Spleen (tissue), 11 donors: Measurements from ENCODE around the gene PUS7L. TPM values are rescaled to one million over a fixed set of nuclear protein-coding genes. Genes with fewer than 3 reads are reported as not detected.

Experiments used
- DNase-seq: peaks from one replicate; pipeline ENCODE4 v3.0.0-alpha.2; 2020
- H3K27ac ChIP-seq, 8 donors: fragments of 200-600 bp; sonication (generic) in 7 of 8; 1 replicate in 4 of 8; 2 replicates in 4 of 8; pipeline versions ENCODE4 v1.5.0 to v1.8.0; 2016 to 2021; ENCODE audit warnings: inconsistent platforms in 4 of 8, mild to moderate bottlenecking in 4 of 8, moderate library complexity in 1 of 8
- H3K27me3 ChIP-seq, 7 donors: fragments of 200-600 bp; sonication (generic) in 6 of 7; replicated peaks in 1 of 7; 1 replicate in 4 of 7; 2 replicates in 3 of 7; pipeline versions ENCODE4 v1.5.0 to v1.8.0; 2016 to 2021; ENCODE audit warnings: inconsistent platforms in 3 of 7, mild to moderate bottlenecking in 1 of 7
- H3K36me3 ChIP-seq, 6 donors: fragments of 200-600 bp; sonication (generic) in 5 of 6; 1 replicate in 4 of 6; 2 replicates in 2 of 6; pipeline versions ENCODE4 v1.5.0 to v1.8.0; 2016 to 2021; ENCODE audit warnings: inconsistent platforms in 2 of 6
- H3K4me1 ChIP-seq, 6 donors: fragments of 200-600 bp; sonication (generic) in 5 of 6; 1 replicate in 3 of 6; 2 replicates in 3 of 6; pipeline versions ENCODE4 v1.5.0 to v1.8.0; 2016 to 2021; ENCODE audit warnings: inconsistent platforms in 3 of 6
- H3K4me3 ChIP-seq, 8 donors: fragments of 200-600 bp; sonication (generic) in 7 of 8; 1 replicate in 4 of 8; 2 replicates in 4 of 8; pipeline versions ENCODE4 v1.5.0 to v1.8.0; 2016 to 2021; ENCODE audit warnings: inconsistent platforms in 4 of 8, mild to moderate bottlenecking in 4 of 8, moderate library complexity in 2 of 8
- H3K9me3 ChIP-seq, 8 donors: fragments of 200-600 bp; sonication (generic) in 7 of 8; 1 replicate in 4 of 8; 2 replicates in 4 of 8; pipeline versions ENCODE4 v1.5.0 to v1.8.0; 2016 to 2021; ENCODE audit warnings: inconsistent platforms in 4 of 8
- POLR2A ChIP-seq, 3 donors: fragments of 450-650 bp; IDR thresholded peaks; one replicate each; pipeline ENCODE4 v1.5.1; 2017; ENCODE audit warnings: antibody characterized with exemption in 3 of 3, mild to moderate bottlenecking in 1 of 3
- POLR2AphosphoS5 ChIP-seq, 3 donors: sonication (generic); formaldehyde crosslinking; IDR thresholded peaks; one replicate each; pipeline ENCODE4 v1.5.1; 2017; ENCODE audit warnings: antibody characterized with exemption in 3 of 3
- WGBS, 5 donors: extraction: QIAGEN DNeasy Blood & Tissue Kit in 3 of 5; methylation state at CpG; one replicate each; pipeline versions ENCODE4 v1.1.5 to v1.1.7; 2013 to 2018; 5-methylcytosine and 5-hydroxymethylcytosine counted together
- intact Hi-C: fragments of 100-400 bp; cut with DNase I; formaldehyde crosslinking; loops from one replicate; pipeline ENCODE4 v1.15.0; 2023; ENCODE audit warnings: low total_unique reads
- polyA plus RNA-seq, 3 donors: library from polyadenylated mRNA; stranded (reverse); fragments of 200-250 nt; gene quantifications; one replicate each; pipeline ENCODE4 v1.2.1, GENCODE V29; 2013
- total RNA-seq, 7 donors: library from RNA; depleted of rRNA in 3 of 7; stranded (reverse); fragments of >200 nt in 3 of 7; fragmentation: NEBNext Ultra II Directional in 4 of 7; extraction: Animal tissue kit (Norgen Biotek cat#: 25700) in 4 of 7; gene quantifications; one replicate each; pipeline versions ENCODE4 v1.1.0 to v1.2.1, GENCODE V29; 2016 to 2021
- TF ChIP-seq, protein P1 (sequence below), 11 experiments: fragments of 200-600 bp in 7 of 11; fragments of 450-650 bp in 4 of 11; sonication (generic) in 4 of 11; IDR thresholded peaks in 8 of 11; conservative IDR thresholded peaks in 3 of 11; 1 replicate in 7 of 11; 2 replicates in 4 of 11; pipeline versions ENCODE4 v1.4.0 to v1.8.0; 2016 to 2021; ENCODE audit warnings: antibody characterized with exemption in 11 of 11, inconsistent platforms in 4 of 11, mild to moderate bottlenecking in 1 of 11
- donor health status: healthy with polysubstance abuse.
- donor health status: DM: no; HTN: no; CAD: no; lungs with moderate emphysema.
- donor health status: DM: no; HTN: no; CAD: no.
- donor health status: Bipolar disorder and iron deficiency.
- donor health status: healthy.
- donor health status: DM: no; HTN: no; CAD: no.
- donor health status: DM: yes; HTN: yes; CAD: no.

PUS7L gene
- total and polyA plus RNA-seq, 10 donors, result 1.5 to 18.2 (median 13.8) TPM

- Histone ChIP-seq H3K4me3 (no peak overlapping the region), H3K9me3 (no peaks in the 10 kb centered on the region), H3K27ac (peak overlapping the region in 1 of 8 donors; percentile 0), H3K36me3 (peaks cover 3 to 82% (median 57%) of the 10 kb centered on the region in 6 donors), H3K4me1 (peaks cover 0 to 11% (median 0%) of the 10 kb centered on the region in 6 donors), H3K27me3 (no peaks in the 10 kb centered on the region)
- WGBS, 5 donors, result 78 to 86% (median 81%) methylated on average over 2 of the region's 2 CpGs
- no peak for TF ChIP-seq POLR2AphosphoS5 (IDR thresholded peaks at IDR 0.05)
- TF ChIP-seq, protein P1, sequence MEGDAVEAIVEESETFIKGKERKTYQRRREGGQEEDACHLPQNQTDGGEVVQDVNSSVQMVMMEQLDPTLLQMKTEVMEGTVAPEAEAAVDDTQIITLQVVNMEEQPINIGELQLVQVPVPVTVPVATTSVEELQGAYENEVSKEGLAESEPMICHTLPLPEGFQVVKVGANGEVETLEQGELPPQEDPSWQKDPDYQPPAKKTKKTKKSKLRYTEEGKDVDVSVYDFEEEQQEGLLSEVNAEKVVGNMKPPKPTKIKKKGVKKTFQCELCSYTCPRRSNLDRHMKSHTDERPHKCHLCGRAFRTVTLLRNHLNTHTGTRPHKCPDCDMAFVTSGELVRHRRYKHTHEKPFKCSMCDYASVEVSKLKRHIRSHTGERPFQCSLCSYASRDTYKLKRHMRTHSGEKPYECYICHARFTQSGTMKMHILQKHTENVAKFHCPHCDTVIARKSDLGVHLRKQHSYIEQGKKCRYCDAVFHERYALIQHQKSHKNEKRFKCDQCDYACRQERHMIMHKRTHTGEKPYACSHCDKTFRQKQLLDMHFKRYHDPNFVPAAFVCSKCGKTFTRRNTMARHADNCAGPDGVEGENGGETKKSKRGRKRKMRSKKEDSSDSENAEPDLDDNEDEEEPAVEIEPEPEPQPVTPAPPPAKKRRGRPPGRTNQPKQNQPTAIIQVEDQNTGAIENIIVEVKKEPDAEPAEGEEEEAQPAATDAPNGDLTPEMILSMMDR (IDR thresholded peaks at IDR 0.05 in 8 of 11, conservative IDR thresholded peaks at IDR 0.05 in 3 of 11), result no peak
- TF ChIP-seq POLR2A (IDR thresholded peaks at IDR 0.05), result no peak
- intact Hi-C loops, result no loop called here
- no peak for DNase-seq
Observed at GRCh38 chr12:43795716-43796280, 37.2 kb upstream of the PUS7L start.

GRCh38 chr12:43789941-43790340 is 31.4 kb upstream of the PUS7L start:
- TF ChIP-seq POLR2A (IDR thresholded peaks at IDR 0.05) (no peak), POLR2AphosphoS5 (IDR thresholded peaks at IDR 0.05) (no peak)
- TF ChIP-seq, protein P1 (IDR thresholded peaks at IDR 0.05 in 8 of 11, conservative IDR thresholded peaks at IDR 0.05 in 3 of 11), result no peak
- H3K4me3 ChIP-seq, result no peak overlapping the region
- no peak for DNase-seq
- no peaks in the 10 kb centered on the region for H3K9me3 ChIP-seq
- intact Hi-C loops, result no loop called here
- no peaks in the 10 kb centered on the region for H3K27me3 ChIP-seq
- H3K36me3 ChIP-seq, result peaks cover 0 to 67% (median 37%) of the 10 kb centered on the region in 6 donors
- no peak overlapping the region for H3K27ac ChIP-seq
- H3K4me1 ChIP-seq, result no peaks in the 10 kb centered on the region

- Histone ChIP-seq H3K27ac (no peak overlapping the region), H3K4me1 (no peaks in the 10 kb centered on the region), H3K4me3 (no peak overlapping the region), H3K27me3 (no peaks in the 10 kb centered on the region), H3K9me3 (no peaks in the 10 kb centered on the region), H3K36me3 (peaks cover 0 to 72% (median 62%) of the 10 kb centered on the region in 6 donors)
- intact Hi-C loops, result no loop called here
- DNase-seq, result no peak
- TF ChIP-seq, protein P1 (IDR thresholded peaks at IDR 0.05 in 8 of 11, conservative IDR thresholded peaks at IDR 0.05 in 3 of 11), result no peak
- no peak for TF ChIP-seq POLR2A (IDR thresholded peaks at IDR 0.05)
- no peak for TF ChIP-seq POLR2AphosphoS5 (IDR thresholded peaks at IDR 0.05)
Observed at GRCh38 chr12:43786899-43787693, 28.5 kb upstream of the PUS7L start.

DNA sequence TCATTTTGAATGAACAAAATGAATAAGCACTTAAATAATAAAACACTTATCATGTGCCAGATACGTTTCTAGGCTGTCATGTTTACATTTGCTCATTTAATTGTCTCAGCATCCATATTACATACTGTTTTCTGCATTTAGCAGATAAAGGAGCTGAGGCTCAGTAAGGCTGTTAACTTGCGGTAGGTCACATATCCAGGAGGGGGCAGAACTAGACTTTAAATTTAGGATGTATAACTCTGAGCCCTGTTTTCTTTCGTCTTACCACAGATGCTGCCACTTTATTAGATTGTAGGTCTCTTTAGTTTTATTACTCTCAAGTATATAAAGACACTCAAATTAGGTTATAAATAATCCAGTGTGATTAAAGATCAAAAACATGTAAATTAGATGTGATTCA is 17.9 kb upstream of the PUS7L start:
- H3K4me3 ChIP-seq, result no peak overlapping the region
- peaks cover 7 to 100% (median 78%) of the 10 kb centered on the region in 6 donors for H3K36me3 ChIP-seq
- no peak overlapping the region for H3K27ac ChIP-seq
- no peaks in the 10 kb centered on the region for H3K4me1 ChIP-seq
- 76 to 87% (median 80%) methylated on average over 3 of the region's 3 CpGs for WGBS, 5 donors
- no peak for DNase-seq
- TF ChIP-seq POLR2AphosphoS5 (IDR thresholded peaks at IDR 0.05) (no peak), POLR2A (IDR thresholded peaks at IDR 0.05) (no peak)
- TF ChIP-seq, protein P1 (IDR thresholded peaks at IDR 0.05 in 8 of 11, conservative IDR thresholded peaks at IDR 0.05 in 3 of 11), result peak in 6 of 11 experiments; percentile 16 to 48 (median 36)
- no peaks in the 10 kb centered on the region for H3K9me3 ChIP-seq
- H3K27me3 ChIP-seq, result no peaks in the 10 kb centered on the region
- intact Hi-C loops, result loop anchor here (10.0 kb wide), 1 partner anchor 108 kb away; no protein-coding TSS in a partner anchor
